HEK293 (cell line): Measurements from ENCODE around the gene TBC1D14.

Experiments used
- ZBTB8A ChIP-seq: fragments of 450-650 bp; formaldehyde crosslinking; IDR thresholded peaks from 2 replicates; pipeline ENCODE4 v1.5.1; 2016; ENCODE audit warnings: missing biosample characterization, missing genetic modification characterization
- ZFHX2 ChIP-seq: fragments of 450-650 bp; formaldehyde crosslinking; conservative IDR thresholded peaks from 2 replicates; pipeline ENCODE4 v1.5.1; 2016; ENCODE audit warnings: missing biosample characterization, missing genetic modification characterization
- ZFP37 ChIP-seq: fragments of 450-650 bp; formaldehyde crosslinking; IDR thresholded peaks from 2 replicates; pipeline ENCODE4 v1.5.1; 2016; ENCODE audit warnings: missing biosample characterization, missing genetic modification characterization
- ZNF121 ChIP-seq: fragments of 450-650 bp; formaldehyde crosslinking; IDR thresholded peaks from 2 replicates; pipeline ENCODE4 v1.5.1; 2016; ENCODE audit warnings: missing biosample characterization, missing genetic modification characterization
- ZNF138 ChIP-seq: fragments of 450-650 bp; formaldehyde crosslinking; IDR thresholded peaks from 2 replicates; pipeline ENCODE4 v1.5.1; 2016; ENCODE audit warnings: missing biosample characterization, missing genetic modification characterization, borderline replicate concordance
- ZNF18 ChIP-seq: fragments of 450-650 bp; formaldehyde crosslinking; IDR thresholded peaks from 2 replicates; pipeline ENCODE4 v1.5.1; 2016; ENCODE audit warnings: missing biosample characterization, missing genetic modification characterization
- ZNF324 ChIP-seq: fragments of 450-650 bp; formaldehyde crosslinking; IDR thresholded peaks from 2 replicates; pipeline ENCODE4 v1.5.1; 2016; ENCODE audit warnings: missing biosample characterization, missing genetic modification characterization
- ZNF350 ChIP-seq: fragments of 450-650 bp; formaldehyde crosslinking; IDR thresholded peaks from 2 replicates; pipeline ENCODE4 v1.5.0; 2017; ENCODE audit warnings: missing biosample characterization, mild to moderate bottlenecking, missing genetic modification characterization
- ZNF660 ChIP-seq: fragments of 450-650 bp; IDR thresholded peaks from 2 replicates; pipeline ENCODE4 v1.5.1; 2018; ENCODE audit warnings: missing biosample characterization, mild to moderate bottlenecking, missing genetic modification characterization
- TF ChIP-seq, protein P1 (sequence below): fragments of 450-650 bp; IDR thresholded peaks from 2 replicates; pipeline ENCODE4 v1.5.1; 2018; ENCODE audit warnings: missing biosample characterization, missing genetic modification characterization

- TF ChIP-seq ZNF18 (no peak), ZNF350 (tag by site-specific recombination) (no peak), ZBTB8A (tag by site-specific recombination) (no peak), ZNF324 (tag by site-specific recombination) (no peak), ZFP37 (tag by site-specific recombination) (no peak), ZNF660 (no peak), ZNF121 (tag by site-specific recombination) (no peak), ZFHX2 (tag by site-specific recombination) (peak; percentile 49), ZNF138 (no peak)
- TF ChIP-seq, protein P1, sequence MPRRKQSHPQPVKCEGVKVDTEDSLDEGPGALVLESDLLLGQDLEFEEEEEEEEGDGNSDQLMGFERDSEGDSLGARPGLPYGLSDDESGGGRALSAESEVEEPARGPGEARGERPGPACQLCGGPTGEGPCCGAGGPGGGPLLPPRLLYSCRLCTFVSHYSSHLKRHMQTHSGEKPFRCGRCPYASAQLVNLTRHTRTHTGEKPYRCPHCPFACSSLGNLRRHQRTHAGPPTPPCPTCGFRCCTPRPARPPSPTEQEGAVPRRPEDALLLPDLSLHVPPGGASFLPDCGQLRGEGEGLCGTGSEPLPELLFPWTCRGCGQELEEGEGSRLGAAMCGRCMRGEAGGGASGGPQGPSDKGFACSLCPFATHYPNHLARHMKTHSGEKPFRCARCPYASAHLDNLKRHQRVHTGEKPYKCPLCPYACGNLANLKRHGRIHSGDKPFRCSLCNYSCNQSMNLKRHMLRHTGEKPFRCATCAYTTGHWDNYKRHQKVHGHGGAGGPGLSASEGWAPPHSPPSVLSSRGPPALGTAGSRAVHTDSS (tag by site-specific recombination), result no peak
Measured at GRCh38 chr4:6901669-6902317, 7.8 kb upstream of the TBC1D14 start.
